Fibroblast of lung (primary cell): ENCODE results near the gene DPP4.

Source experiments
- CTCF ChIP-seq, 2 donors: IDR thresholded peaks in 1 of 2; conservative IDR thresholded peaks in 1 of 2; 1 replicate in 1 of 2; 2 replicates in 1 of 2; pipeline ENCODE4 v1.5.1; 2011 to 2012; ENCODE audit warnings: low read length in 2 of 2, control low read depth in 1 of 2, inconsistent platforms in 1 of 2, low read depth in 1 of 2, mild to moderate bottlenecking in 1 of 2
- EZH2 ChIP-seq: IDR thresholded peaks from 2 replicates; pipeline ENCODE4 v1.5.1; 2012; ENCODE audit warnings: low read length, control low read depth, mild to moderate bottlenecking; ENCODE audit errors: missing control alignments

GRCh38 chr2:162018530-162018929 is 55.5 kb downstream of the DPP4 start:
- TF ChIP-seq CTCF (conservative IDR thresholded peaks at IDR 0.05 in 1 of 2, IDR thresholded peaks at IDR 0.05 in 1 of 2; ENCODE audit: low read depth in 1 of 2, low read length in 2 of 2) = no peak
- TF ChIP-seq EZH2 = no peak
